ENCODE data around the gene GP5.

DNA sequence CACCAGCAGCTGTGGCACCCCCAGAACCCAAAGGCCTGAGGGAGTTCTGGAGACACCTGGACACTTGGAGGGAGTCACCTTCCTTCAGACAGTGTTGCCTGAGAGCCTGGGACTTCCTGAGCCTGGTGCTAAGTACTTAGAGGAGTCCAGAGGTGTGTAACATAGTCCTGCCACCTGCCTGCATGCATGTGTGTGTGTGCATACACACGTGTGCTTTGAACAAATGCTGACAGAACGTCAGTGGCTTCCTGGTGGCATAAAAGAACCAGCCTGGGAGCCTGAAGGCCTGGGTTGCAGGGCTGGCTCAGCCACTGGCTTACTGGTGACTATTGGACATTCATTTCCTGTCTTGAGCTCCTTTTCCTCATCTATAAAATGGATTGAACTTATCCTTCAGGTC, 44.8 kb downstream of the GP5 start:
- TF ChIP-seq, protein P1, sequence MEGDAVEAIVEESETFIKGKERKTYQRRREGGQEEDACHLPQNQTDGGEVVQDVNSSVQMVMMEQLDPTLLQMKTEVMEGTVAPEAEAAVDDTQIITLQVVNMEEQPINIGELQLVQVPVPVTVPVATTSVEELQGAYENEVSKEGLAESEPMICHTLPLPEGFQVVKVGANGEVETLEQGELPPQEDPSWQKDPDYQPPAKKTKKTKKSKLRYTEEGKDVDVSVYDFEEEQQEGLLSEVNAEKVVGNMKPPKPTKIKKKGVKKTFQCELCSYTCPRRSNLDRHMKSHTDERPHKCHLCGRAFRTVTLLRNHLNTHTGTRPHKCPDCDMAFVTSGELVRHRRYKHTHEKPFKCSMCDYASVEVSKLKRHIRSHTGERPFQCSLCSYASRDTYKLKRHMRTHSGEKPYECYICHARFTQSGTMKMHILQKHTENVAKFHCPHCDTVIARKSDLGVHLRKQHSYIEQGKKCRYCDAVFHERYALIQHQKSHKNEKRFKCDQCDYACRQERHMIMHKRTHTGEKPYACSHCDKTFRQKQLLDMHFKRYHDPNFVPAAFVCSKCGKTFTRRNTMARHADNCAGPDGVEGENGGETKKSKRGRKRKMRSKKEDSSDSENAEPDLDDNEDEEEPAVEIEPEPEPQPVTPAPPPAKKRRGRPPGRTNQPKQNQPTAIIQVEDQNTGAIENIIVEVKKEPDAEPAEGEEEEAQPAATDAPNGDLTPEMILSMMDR (conservative IDR thresholded peaks at IDR 0.05), result no peak
- no peak for TF ChIP-seq EZH2 (IDR thresholded peaks at IDR 0.05; ENCODE audit: low read depth)
